SH-SY5Y (cell line): ENCODE results near the gene POLR3B.

Experiments
- GATA2 ChIP-seq: IDR thresholded peaks from 2 replicates; pipeline ENCODE4 v1.6.1; 2011; ENCODE audit warnings: mild to moderate bottlenecking, low read depth, low read length
- GATA3 ChIP-seq: IDR thresholded peaks from 2 replicates; pipeline ENCODE4 v1.6.1; 2011; ENCODE audit warnings: low read depth, mild to moderate bottlenecking, low read length, moderate library complexity

DNA sequence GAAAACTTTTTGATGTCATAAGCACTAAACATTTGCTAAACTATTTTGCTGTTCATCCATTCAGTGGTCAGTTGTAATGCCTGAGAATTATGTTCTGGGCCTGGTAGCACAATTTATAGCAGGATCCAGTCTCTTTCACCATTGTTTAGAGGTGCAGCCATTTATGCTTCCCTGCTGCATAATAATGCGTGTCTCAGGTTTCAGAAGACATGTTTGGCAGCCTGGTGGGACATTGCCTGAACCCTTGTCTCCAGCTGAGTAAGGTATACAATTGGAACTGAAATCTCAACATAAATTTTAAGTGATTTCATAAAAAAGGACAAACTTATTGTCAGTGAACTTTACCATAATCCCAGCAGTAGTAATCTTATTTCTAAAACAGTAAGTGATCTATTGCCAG lies 94.8 kb downstream of the POLR3B start:
- TF ChIP-seq GATA2 (no peak), GATA3 (no peak)
